UCSD-AML1 (cell line): ENCODE measurements around the gene SMKR1.
"Not testable (repeated sequence)": the region's sequence is repeated elsewhere in the genome, so short reads cannot be mapped to it uniquely, and the experiment has no call there.

Experiments
- DNase-seq: peaks from one replicate; lab custom pipeline; 2025; ENCODE audit not compliant: unreplicated experiment; lab: John Stamatoyannopoulos, UW

Gene SMKR1

GRCh38 chr7:129501760-129502707, at the start of gene SMKR1:
Gene SMKR1 (plus strand): TSS chr7:129502531. CDS start chr7:129502825, 294 bp downstream.
- peak; percentile 50 for DNase-seq

GRCh38 chr7:129452589-129453231, 49.6 kb upstream of the SMKR1 start:
- no peak for DNase-seq

DNA sequence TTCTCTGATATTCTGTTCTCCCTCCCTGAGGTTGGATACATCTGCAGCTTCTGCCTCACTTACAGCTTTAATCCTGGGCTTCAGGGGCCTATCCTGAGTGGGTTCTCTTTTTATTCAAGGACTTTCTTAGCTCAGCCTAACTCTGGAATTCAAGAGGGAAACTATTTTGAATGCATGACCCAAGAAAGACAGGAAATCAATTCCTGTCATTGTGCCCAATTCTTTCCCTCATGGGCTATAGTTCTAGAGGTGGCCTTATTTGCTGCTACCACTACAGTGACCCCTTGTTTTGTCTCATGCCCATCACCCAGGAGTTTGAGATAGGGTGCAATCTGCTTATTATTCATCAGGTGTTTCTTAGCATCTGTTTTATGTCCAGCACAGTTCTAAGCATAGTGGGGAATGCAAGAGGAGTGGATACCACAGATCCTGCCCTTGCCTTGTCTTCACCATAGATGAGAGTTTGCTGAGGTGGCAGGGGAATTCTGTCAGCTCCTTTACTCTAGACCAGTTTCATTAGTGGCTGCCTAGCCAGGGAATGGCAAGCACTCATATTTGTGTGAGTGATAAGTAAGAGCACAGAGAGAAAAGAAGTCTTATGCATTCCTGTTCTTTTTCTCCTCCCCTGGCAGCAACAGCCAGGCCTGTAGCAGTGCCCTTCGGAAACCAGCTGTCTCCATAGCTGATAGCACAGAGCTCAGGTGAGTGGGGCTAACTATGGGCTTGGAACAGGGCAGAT, 48.7 kb upstream of the SMKR1 start:
- no peak for DNase-seq

DNA sequence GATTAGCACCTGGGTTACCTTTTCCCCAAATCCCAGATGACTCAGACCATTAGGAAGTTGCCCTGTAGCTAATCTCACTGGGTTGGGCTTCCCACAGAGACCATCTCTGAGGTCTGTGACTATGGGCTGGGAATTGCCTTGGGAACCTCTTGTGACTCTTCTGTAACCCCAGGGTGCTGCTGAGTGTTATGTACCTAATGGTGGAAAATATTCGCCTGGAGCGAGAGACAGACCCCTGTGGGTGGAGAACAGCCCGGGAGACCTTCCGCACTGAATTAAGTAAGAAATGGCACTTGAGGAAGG, 48.1 kb upstream of the SMKR1 start:
- no peak for DNase-seq

GRCh38 chr7:129456421-129456820, 45.9 kb upstream of the SMKR1 start:
- no peak for DNase-seq

DNA sequence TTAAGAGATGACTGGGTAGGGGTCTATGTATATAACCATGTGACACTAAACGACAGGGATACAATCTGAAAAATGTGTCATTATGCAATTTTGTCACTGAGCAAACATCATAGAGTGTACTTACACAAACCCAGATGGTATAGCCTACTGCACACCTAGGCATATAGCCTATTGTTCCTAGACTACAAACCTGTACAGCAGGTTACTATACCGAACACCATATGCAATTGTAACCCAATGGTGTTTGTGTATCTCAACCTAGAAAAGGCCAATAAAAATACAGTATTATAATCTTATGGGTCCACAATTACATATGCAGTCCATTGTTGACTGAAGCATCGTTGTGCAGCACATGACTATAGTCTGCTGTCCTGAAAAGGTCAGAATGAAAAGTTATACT, 45.2 kb upstream of the SMKR1 start:
- DNase-seq = no peak

- no peak for DNase-seq
Observed at GRCh38 chr7:129458171-129458570, 44.2 kb upstream of the SMKR1 start.

- DNase-seq = no peak
Observed at GRCh38 chr7:129461809-129462208, 40.5 kb upstream of the SMKR1 start.

DNA sequence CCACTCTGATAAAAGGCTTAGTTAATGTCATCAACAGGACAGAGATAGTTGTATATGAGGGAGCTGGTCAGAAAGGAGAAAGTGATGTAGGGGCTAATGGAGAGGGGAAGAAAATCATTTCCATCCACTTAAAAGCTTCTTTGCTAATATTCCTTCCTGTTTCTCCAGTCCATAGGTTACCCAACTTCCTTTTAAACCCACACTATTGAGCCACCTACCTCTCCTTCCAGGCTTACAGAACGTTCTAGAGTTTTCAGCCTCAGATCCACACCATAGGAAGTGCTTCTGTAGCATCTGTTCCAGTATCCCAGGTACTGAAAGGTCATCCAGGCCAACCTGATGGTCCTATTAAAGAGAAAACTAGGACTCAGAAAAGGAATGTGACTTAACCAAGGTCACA, 39.9 kb upstream of the SMKR1 start:
- no peak for DNase-seq

DNA sequence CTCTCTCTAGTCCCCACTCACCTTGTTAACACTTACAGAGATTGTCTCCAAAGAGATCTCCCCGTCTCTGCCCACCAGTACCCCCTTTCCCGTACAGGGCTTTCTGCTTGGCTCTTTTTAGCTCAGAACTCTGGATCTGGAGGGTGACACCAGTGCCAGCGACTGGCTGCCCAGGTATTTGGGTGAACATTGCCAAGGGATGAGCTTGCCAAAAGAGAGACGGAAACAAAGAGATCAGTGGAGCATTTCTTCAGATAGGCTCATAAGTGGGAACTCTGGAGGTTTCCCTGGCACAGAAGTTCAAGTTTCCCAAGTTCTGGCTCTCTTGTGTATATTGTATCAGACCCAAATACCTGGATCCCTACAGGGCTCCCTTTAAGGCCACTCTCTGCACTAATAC, 38.1 kb upstream of the SMKR1 start:
- DNase-seq = no peak

DNA sequence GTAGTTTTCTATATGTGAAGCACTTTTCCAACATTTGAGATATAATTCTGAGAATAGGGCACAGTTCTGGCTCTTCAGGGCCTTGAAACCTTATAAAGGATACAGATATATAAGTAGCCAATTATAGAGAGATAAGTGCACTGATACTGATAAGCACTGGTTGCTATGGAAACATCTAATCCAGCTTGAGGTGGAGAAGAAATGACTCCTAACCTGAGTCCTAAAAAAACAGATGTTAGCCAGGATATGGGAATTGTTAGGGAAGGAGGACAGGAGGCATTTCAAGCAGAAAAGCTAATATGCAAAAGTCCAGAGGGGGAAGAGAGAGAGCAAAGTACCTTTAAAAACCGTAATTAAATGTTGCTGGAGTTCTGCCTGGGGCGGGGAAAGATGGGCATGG, 37.3 kb upstream of the SMKR1 start:
- no peak for DNase-seq

DNA sequence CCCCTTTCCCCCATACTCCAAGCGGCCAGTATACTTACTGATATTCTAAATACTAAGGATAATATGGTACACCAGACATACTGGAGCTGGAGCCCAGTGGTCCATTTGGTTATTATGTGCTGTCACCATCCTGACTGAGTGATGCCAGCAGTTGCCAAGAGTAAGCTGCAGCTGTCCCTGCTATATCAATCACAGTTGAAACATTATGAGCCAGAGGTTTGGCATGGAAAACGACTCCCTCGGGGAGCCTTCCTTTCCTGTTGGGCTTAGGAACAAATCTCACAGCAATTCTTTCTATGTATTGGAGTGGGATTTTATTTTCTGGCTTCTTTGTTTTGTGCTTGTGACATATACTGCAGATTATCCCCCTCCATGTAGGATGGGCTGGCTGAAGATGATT, 35.5 kb upstream of the SMKR1 start:
- DNase-seq = no peak

- no peak for DNase-seq
Observed at GRCh38 chr7:129468087-129468486, 34.2 kb upstream of the SMKR1 start.

- no peak for DNase-seq
Observed at GRCh38 chr7:129468547-129468946, 33.8 kb upstream of the SMKR1 start.

DNA sequence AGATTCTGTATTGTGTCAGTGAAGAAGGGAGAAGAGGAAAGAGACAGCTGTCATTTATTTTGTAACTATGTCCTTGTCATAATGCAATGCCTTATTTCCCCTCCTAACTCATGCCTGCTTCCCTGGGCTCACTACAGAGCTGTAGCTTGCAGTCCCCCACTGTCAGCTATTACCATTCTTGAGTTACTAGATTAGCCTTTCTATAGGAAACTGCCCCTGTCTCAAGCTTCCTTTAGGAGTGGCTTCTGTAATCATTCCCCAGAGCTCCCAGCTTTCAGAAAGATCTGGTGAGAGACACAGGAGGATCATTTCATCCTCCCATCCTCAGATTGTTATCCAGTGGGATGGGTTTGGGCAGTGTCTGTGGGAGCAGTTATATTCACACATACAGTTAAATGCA, 32.4 kb upstream of the SMKR1 start:
- DNase-seq = no peak

GRCh38 chr7:129470411-129470810, 31.9 kb upstream of the SMKR1 start:
- no peak for DNase-seq

GRCh38 chr7:129471402-129471827, 30.9 kb upstream of the SMKR1 start:
- no peak for DNase-seq

DNA sequence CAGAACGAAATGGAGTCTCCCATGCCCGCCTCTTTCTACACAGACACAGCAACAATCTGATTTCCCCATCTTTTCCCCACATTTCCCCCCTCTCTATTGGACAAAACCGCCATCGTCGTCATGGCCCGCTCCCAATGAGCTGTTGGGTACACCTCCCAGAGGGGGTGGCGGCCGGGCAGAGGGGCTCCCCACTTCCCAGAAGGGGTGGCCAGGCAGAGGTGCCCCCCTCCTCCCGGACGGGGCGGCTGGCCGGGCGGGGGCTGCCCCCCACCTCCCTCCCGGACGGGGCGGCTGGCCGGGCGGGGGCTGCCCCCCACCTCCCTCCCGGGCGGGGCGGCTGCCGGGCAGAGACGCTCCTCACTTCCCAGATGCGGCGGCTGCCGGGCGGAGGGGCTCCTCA, 26.4 kb upstream of the SMKR1 start:
- not testable (repeated sequence) for DNase-seq

- DNase-seq = not testable (repeated sequence)
Observed at GRCh38 chr7:129476398-129476797, 25.9 kb upstream of the SMKR1 start.

DNA sequence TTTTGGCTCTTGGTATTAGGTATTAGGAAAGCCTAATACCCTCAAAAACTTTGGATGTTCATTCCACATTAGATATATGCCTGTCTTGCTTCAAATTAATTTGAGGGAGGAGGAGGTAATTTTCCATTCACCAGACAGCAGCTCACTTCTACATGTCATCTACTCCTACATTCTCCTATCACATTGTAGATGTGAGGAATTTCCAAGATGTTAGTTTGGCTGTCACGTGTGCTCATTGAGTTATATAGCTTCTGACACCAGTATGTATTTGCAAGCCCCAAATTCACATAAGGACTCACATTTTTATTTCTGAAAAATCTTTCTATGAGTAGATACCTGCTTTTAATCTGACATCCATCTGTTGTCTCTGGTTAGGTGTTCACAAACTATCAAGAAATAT, 22.5 kb upstream of the SMKR1 start:
- no peak for DNase-seq

- no peak for DNase-seq
Observed at GRCh38 chr7:129480674-129481363, 21.5 kb upstream of the SMKR1 start.
